Measurements from ENCODE around the gene APBA1.

GRCh38 chr9:69483886-69484422 is 188.2 kb downstream of the APBA1 start:
- no peak for TF ChIP-seq POLR2A (IDR thresholded peaks at IDR 0.05; ENCODE audit: low read depth, low read length)
- no peak for TF ChIP-seq CTCF (IDR thresholded peaks at IDR 0.05; ENCODE audit: extremely low read depth in 1 of 2, insufficient read depth in 1 of 2, low read depth in 1 of 2, low read length in 2 of 2)
- TF ChIP-seq EZH2 (IDR thresholded peaks at IDR 0.05; ENCODE audit: borderline replicate concordance, low read depth, low read length, severe bottlenecking) = no peak
- no peak for TF ChIP-seq FOS (IDR thresholded peaks at IDR 0.05; ENCODE audit: borderline replicate concordance, insufficient read depth, low read length)
- no peak for TF ChIP-seq MYC (IDR thresholded peaks at IDR 0.05; ENCODE audit: low read depth, low read length)
- no peak for TF ChIP-seq POLR2AphosphoS5 (IDR thresholded peaks at IDR 0.05; ENCODE audit: insufficient read depth, low read depth, low read length)
- TF ChIP-seq MAX (IDR thresholded peaks at IDR 0.05; ENCODE audit: insufficient read depth, insufficient read length) = no peak
- TF ChIP-seq JUN (IDR thresholded peaks at IDR 0.05; ENCODE audit: borderline replicate concordance, insufficient read depth, insufficient read length, low read depth) = no peak
